Stimulated activated CD4-positive, alpha-beta T cell treated with anti-CD3 and anti-CD28 coated beads, TNF-alpha, amount 100 ng/mL, for 24 hours (primary cell): ENCODE results near the gene ADORA3.

Experiments used
- DNase-seq, 3 experiments: peaks; one replicate each; pipeline ENCODE4 v3.0.0-alpha.2; 2020; ENCODE audit warnings: low read depth in 3 of 3

Gene ADORA3

DNA sequence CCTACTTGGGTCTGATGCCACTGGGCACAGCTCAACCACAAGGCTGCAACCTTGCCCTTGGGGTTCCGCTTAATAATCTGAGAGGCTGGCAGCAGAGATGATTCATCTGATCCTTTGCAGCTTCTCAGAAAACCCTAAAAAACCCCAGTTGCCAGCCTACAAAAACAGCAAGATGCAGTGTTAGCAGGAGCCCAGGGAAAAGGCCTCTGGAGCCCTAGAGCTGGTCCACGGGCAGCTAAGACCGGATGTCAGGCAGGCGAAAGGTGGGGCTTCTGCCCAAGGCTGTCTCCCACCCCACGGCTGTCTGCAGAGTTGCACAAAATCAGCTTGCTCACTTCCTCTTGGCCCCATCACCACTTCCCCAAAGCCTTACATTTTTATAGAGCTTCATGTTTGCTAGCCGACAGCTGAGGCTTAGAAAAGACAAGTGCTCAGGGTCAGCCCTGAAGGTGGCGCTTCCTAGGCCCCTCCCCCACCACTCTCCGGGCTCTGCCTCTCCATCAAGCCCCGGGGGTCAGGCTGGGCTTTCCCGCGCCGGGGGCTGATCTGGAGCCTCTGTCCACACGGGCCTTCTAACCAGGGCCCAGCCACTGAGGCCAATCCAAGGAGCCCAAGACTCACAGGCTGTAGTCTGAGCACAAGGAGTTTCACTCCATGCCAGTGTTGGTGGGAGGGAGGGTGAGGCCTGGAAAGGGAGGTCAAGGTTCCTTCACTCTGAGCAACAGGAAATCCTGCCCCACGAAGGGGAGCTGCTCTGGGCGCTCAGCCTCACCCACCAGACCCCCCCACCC lies 4.2 kb upstream of the ADORA3 start:
- peak; percentile 22 to 49 (median 29) for DNase-seq

DNA sequence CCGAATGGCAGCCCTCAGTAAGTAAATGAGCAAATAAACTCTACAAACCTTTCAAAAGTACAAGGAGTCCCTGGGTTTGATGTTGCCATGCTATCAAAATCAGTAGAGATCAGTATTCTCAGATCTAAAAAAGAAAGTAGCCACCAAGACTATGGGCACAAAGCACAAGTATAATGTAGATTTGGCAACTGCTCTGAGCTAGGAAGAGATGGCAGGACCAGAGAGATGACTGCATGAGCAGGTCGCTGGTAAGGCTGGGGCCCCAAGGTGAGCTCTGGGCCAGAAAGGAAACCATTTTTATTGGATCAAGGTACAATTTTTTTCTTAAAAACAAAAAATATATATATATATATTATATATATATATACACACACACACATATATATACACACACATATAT lies 3.1 kb upstream of the ADORA3 start:
- DNase-seq, result no peak

DNA sequence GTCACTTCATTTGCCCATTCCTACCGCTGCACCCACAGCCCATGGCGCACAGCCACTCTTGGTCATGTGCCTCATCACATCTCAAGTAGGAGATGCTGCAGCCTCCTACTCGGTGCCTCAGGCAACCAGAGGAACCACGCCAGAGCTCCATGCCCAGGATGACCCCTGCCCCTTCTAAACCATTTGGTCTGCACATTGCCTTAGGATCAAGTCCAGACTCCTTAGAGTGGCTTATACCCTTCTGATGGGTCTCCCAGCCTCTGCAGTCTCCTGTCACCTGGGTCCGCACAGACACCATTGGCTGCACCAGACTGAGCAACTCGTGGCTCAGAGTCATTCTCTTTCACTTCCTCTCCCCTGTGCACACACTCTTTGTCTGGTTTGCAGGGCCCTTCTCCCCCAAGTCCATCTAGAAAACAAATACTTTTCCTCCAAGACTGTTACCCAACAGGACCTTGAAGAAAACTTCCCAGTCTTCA lies 2.2 kb upstream of the ADORA3 start:
- no peak for DNase-seq

DNA sequence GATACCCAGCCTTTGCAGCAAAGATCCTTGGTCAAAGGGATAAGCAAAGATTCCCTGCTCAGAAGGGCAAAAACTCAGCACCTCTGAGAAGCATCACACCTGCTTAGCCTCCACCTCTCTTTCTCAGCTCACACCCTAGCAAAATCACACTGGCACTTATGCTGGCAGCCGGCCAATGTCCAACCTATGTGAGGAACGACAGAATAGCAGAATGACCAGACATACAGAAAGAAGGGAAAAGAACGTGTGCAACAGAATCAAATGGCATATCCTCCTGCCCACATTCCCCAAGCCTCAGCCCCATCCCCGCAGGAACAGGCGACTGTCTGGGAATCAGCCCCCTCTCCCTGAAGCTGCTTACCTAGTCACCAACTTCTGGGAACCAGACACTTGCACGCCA lies 664 bp upstream of the ADORA3 start:
- no peak for DNase-seq

DNA sequence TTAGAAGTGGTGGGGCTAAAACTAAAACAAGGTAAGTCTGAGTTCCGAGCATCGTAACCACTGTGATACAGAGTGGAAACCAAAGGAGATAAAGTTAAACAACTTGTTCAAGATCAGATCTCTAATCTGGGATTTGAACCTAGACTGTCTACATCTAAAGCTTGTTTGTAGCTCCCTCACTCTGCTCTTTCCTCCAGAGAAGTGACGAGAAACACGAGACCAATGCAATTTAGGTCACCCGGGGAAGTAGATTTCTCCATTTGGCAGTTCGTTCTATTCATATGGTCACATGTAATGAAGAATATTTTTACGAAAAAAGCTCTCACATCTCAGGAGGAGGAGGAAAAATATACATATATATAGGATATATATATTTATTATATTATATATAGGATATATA lies 1.8 kb downstream of the ADORA3 start:
- no peak for DNase-seq

DNA sequence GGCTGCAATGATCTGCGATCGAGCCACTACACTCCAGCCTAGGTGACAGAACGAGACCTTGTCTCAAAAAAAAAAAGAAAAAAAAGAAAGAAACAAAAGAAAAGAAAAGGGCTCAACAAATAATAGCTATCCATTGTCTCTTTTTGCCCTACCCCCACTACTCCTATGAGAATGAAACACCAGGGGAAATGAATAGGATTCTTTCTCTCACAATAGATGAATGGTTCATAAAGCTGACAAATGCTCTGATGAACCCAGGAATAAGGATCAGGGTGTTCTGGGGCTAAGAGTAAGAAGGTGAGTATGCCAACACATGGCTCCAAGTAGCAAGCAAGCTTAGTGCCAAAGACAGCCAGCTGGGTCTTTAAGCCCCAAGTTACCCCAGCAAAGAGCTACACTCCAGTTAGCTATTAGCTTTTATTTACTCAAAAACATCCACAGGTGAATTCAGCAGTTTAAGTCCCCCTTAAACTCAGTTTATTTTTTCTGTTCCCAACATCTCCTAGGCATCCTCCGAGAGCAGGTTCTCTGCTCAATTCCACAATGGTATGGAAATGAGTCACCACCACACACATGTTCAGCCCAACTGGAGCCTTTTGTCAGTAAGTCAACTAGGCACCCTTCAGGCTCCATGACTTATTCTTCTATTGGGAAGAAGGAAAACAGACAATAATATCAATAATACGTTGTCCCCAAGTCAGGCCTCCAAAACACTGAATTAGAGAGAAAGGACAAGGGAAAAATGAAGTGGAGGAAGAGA lies 4.2 kb downstream of the ADORA3 start:
- DNase-seq, result no peak

DNA sequence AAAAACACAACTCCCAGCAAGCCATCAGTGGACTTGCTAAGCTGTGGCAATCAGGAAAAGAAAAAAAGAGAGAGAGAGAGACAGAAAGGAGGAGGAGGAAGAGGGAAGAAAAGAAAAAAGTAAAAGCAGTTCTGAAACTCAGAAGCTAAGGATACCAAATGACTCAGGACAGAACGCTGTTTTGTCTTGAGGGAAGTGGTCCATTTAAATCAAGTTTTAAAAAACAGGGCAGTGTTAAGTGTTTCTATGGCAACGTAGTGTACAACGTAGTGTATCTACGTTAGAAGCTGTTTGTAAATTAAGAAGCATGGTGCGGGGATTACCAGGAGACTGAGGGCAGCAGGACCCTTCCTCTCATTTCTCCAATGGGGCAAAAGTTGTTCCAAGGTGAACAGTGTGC lies 5.8 kb downstream of the ADORA3 start:
- DNase-seq, result no peak

DNA sequence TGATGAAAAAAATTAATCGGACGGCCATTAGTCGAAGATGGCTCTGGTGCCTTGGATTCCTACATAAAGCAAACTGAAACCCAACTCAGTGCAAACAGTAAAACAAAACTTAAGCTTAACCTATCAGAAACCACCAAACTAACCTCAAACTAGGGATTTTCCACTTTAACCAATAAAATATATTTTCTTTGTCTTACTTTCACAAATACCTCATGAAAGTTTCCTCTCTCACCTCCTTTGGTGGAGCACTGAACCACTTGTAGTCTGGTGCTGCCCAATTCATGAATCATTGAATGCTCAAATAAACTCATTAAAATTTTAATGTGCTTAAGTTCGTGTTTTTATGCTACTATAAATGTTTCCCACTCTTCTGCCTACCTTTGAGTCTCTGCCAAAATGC lies 7.0 kb downstream of the ADORA3 start:
- no peak for DNase-seq

DNA sequence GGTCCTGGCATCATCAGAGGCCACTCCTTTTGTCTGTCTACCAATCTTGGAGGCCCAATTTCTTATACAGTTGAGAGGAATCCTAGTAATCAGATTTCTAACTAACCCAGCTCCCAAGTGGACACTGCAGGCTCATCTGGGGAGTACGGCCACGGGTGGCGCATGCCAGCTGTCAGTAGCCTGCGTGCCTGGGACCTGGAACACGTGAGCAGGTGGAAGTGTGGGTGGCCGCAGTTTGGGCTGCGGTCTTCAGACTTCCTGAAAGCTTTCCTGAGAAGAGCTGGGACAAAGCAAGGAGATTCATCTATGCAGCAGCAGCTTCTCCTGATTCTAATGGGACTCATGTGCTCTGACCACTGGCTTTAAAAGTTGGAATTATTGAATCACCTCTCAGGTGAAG lies 12.4 kb downstream of the ADORA3 start:
- DNase-seq, result no peak

DNA sequence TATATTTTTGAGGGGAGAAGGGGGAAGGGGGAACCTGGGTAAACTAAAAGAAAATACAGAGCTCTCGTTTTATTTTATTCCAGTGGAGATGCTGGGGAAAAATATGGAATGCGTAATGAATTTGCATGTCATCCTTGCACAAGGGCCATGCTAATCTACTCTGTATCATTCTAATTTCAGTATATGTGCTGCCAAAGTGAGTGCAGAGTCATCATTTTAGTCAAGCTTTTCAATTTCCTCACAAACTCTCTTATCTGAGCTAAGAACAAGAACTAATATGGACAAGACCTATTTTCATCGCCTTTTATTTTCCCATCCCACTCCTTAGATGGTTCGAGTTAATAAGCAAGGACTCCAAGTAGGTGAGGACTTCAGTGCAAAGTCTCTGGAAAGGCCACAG lies 13.2 kb downstream of the ADORA3 start:
- no peak for DNase-seq

DNA sequence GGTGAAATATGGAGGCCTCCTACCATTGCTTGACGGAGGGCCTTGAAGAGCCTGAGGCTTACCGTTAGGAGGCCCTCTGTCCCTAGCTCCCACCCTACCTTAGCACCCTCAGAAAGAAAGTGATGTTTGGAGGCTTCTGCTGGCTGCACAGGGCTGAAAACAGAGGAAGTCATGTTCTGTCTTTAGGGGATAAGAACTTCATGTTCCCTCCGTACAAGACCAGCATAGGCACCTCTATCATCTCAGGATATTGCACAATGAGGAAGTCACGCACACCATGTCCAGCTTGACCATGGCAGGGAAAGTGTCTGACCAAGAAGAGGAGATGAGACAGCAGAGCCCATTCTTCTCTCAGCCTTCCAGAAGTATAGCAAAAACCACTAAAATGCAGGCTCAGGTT lies 13.8 kb downstream of the ADORA3 start:
- DNase-seq, result no peak

DNA sequence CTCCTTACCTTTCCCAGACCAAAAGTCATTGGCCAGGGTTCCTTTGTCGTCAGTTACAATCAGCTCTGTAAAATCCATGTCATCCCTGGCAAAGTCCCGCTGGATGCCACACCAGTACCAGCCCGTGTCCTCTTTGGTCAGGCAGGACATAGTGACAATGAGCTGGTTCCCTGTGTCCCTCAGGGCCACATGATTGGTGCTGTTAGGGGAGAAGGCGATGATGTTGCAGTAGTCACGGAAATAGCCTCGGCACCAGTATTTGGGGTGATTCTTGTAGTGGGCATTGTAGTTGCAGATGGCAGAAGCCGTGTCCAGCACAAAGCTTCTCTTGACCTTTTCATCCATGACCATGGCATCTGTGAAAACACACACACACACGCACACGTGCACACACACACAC lies 14.8 kb downstream of the ADORA3 start:
- no peak for DNase-seq

DNA sequence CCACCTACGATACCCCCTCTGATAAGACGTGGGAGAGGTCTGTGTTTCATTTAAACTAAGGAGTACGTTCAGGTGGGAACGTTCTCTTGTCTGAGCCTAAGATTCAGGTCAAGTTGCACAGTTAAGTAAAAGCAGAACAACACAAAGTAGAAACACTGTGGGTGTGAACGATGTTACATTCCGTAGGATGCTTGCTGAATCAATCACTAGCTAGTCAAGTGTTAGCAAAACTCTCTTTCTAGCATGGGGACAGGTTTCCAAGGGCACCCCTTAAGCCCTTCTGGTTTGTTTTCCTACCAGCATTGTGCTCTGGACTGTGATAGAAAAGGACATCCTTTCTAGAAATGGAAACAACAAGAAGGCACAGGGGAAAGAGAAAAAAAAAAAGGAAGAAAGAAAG lies 16.3 kb downstream of the ADORA3 start:
- no peak for DNase-seq

DNA sequence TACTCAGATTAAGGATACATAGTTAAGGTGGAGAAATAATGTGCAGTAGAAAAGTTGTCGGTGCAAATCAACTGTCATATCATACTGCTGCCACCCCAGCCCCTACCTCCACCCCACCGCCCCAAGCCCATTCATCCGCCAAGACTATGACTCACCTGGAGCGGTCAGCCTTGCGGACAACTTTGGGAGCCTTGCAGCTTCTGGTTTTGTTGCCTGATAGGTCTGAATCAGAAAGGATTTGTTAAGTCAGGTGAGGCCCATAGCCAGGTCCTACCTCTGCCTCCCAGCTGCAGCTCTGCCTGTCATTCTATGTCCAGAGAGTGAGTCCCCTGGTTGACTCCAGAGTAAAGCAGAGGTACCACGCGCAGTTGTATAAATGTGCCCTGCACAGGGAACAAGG lies 17.0 kb downstream of the ADORA3 start:
- DNase-seq, result no peak

DNA sequence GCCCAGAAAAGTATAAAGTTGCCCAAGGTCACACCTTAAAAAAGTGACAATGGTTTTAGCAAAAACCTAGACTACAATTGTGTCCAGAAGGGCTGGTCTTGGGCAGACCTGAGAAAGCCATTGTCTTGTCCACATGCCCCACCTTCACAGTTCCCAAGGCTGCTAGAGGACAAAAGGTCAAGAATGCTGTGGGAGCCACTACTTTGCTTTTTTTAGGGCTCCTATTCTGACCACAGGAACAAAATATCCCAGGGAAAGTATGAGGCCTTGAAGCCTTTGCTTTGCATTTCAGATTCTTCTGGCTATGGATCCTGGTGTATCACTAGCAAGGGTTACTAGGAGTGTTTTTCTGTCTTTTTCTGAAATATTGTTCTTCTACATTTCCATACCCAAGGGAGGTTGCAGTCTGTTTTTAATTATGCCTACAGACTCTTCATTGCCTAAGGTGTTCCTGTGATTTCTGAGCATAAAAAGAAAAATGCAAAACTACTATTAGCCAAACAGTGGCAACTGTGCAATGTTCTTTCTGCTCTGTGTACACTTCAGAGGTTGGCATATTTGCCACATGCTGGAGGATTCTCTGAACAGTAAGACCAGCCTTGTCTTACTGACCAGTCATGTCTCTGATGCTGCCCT lies 18.9 kb downstream of the ADORA3 start:
- DNase-seq, result no peak

DNA sequence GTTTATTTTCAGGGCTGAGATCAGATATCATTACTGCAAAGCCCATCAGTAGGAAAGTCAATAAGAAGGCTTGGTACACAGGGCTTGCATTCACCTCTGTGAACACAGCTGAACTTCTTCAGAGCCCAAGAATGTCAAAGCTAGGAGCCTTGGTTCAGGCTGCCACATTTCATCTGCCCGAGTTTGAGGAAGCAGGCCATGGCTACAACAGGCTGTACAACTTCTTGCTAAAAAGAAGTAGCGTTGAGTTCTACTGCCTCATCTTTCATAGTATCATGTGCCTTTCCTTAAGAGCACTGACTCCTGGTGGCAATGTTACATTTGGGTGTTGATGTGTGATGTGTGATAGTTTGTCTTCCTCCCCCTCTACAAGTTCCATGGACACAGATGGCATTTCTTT lies 19.6 kb downstream of the ADORA3 start:
- DNase-seq, result no peak

DNA sequence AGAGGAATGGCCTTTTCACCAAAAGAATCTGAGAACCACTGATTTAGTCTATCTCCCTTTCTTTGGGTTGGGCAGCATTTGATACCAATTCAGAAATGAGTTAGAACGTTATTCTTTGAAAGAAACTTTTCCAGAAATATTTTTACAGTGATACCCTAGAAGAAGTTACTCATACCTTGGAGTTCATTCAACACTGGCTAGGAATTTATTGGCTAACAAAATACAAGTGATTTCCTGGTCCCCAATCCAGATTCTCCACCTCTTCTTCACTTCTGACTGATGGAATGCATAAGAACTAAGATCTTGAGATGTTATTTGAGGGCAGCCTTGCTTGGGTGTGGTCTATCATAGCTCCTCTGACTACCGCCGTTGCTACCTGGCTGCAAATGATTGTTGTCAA lies 20.3 kb downstream of the ADORA3 start:
- no peak for DNase-seq

DNA sequence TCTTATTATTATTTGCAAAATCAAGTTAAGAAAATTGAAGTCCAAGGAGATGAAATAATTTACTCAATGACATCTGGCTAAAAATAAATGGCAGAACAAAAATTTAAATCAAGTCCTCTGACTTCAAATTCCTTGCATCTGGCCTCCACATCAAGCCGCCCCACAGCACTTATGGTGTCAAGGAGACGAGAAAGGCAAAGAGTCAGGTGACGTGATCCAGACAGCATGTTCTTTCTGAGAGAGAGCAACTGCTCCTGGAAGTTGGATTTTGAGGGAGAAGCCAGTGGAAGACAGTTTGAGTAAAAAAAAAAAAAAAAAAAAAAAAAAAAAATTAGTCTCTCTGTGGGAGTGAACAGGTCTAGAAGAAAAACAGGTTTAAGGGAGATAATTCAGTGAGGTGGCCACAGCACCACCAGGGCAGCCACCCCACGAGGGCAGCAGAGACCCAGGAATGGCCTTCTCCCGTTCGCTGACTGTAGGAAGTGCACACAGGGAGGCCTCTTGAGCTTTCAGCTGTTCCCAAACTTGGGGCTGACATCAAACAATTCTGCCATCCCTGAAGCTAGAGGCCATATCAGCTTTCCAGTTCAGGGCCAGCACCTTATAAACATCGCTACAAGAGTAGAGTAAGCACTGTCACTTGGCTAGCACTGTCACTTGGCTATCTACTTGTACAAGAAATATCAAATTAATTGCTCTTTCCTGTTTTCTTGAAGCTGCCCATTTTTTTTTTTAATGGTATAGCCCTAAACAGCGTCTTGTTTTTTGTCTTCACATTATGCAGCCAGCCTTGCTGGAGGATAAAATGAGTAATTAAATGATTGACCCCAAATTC lies 21.8 kb downstream of the ADORA3 start:
- DNase-seq, result peak; percentile 22 to 63 (median 39)

DNA sequence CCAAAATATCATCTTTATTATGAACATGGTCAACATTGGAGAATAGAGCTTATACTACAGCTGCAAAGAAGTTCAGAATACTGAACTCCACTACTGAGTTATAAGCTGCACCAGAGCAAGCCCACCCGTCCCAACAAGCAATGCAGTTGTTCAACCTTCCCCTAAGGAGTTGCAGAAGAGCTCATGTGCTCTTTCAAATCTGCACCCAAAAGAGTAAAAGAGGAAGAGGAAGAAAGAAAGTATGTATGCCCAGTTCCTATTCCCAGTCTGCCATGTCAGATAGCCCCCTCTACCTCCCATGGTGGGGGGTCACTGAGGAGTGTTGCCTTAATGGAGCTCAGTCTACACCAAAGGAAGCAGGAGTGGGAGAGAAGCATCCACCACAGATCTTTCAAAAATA lies 22.8 kb downstream of the ADORA3 start:
- no peak for DNase-seq

DNA sequence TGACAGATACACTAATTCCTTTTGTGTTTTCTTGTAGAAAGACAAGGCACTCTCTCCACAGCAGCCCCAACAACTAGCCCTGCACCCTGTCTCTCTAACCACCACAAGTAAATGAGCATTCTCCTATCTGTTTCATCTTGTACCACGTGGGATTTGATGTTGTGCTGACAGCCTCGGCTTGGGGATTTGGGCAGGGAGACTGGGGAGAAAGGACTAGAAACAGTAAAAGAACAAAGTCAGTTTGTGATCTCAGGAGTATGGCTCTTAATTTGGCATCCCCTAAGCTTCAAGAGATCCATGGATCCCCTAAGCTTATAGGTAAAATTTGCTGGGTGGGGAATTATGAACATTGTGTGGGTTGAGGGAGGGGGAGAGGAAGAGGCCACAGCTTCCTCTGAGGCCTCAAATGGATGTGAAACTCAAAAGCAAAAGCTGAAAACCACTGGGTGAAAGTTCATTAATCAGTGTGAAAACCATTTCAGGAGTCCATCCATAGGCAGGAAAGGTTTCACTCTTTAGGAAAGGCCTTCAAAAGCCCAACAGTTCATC lies 26.6 kb downstream of the ADORA3 start:
- peak in 1 of 3 experiments; percentile 18 for DNase-seq

DNA sequence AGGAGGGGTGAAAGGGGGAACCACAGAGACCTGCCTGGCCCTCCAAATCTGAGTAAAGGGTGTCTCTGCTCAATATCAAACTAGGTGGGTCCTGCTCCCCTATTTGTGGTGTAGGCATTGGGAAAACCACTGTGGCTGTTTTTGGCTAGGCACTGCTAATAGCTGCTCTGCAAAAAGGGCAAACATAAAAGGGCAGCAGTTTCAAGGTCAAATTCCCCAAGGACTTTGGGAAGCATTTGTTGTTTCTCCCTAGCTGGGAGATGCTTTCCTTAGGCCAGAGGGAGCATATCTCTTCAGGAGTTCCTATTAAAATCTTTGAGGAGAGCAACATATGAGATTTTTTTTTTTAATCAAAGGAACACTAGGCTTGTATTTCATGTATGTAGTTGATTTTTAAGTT lies 27.2 kb downstream of the ADORA3 start:
- no peak for DNase-seq

DNA sequence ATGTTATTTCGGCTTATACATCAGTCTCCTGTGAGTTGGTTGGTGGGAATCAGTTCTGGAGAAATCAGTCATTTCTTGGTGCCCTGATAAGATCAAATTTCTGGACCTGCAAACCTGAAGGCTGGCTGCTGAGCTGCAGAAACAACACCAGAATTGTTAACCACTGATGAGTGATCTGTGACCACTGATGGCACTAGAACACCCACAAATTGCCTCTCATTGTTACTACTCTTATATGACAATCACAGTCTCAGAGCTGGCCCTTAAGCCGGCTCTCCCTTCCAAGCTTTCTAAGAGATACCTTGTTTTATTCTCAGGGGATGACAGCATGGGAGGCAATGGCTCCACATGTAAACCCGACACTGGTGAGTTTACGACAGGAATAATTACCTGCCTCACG lies 27.7 kb downstream of the ADORA3 start:
- peak in 1 of 3 experiments; percentile 35 for DNase-seq
